Motor neuron (in vitro differentiated cells): Measurements from ENCODE around the gene GAL3ST3. TPM values are rescaled to one million over a fixed set of nuclear protein-coding genes. Genes with fewer than 3 reads are reported as not detected.
A peak's percentile ranks its signal among the peaks of the same experiment; 100 is the strongest.
"Not testable (repeated sequence)": the region's sequence is repeated elsewhere in the genome, so short reads cannot be mapped to it uniquely, and the experiment has no call there.

Experiments
- ATAC-seq, 8 experiments: fragments of 200-7000 bp; cut with Tn5 transposase; replicated peaks in 6 of 8; 2 replicates each; pipeline ENCODE4 v1.8.0; 2021; ENCODE audit warnings: mild to moderate bottlenecking in 8 of 8, moderate library complexity in 8 of 8
- H3K27ac ChIP-seq, 2 donors: fragments of 250-450 bp; sonication (Bioruptor Pico); 2 replicates each; pipeline ENCODE4 v1.9.0; 2021; ENCODE audit warnings: antibody characterized with exemption in 2 of 2, mild to moderate bottlenecking in 2 of 2, moderate library complexity in 1 of 2
- H3K4me1 ChIP-seq, 2 donors: fragments of 250-450 bp; sonication (Bioruptor Pico); replicated peaks in 1 of 2; 2 replicates each; pipeline ENCODE4 v1.6.1; 2021; ENCODE audit warnings: antibody characterized with exemption in 2 of 2, mild to moderate bottlenecking in 2 of 2, moderate library complexity in 1 of 2
- H3K4me3 ChIP-seq, 5 donors: fragments of 250-450 bp; sonication (Bioruptor Pico); 2 replicates each; pipeline ENCODE4 v1.9.0; 2021; ENCODE audit warnings: antibody characterized with exemption in 5 of 5, mild to moderate bottlenecking in 5 of 5, moderate library complexity in 4 of 5
- WGBS, 10 experiments: fragments of 450-650 bp; shearing (Covaris generic); methylation state at CpG; one replicate each; pipeline ENCODE4 v1.0.0; 2022; 5-methylcytosine and 5-hydroxymethylcytosine counted together
- in situ Hi-C, 9 experiments: fragments of 400-800 bp; cut with MboI; loops; one replicate each; pipeline ENCODE4 v1.15.0; 2021; ENCODE audit warnings: low sequenced_read_pairs in 9 of 9, low pct_unique_long_range_greater_than_20kb in 2 of 9; ENCODE audit not compliant: unreplicated experiment in 9 of 9
- total RNA-seq, 8 experiments: library from RNA; unstranded; fragments of 300-600 nt; gene quantifications; 2 replicates each; pipeline versions ENCODE4 v1.2.3 to v1.2.4, GENCODE V29; 2022

The GAL3ST3 gene
- total RNA-seq, 8 experiments from 2014 or later: 0.15 to 8.4 (median 4.7) TPM; not detected in 1

DNA sequence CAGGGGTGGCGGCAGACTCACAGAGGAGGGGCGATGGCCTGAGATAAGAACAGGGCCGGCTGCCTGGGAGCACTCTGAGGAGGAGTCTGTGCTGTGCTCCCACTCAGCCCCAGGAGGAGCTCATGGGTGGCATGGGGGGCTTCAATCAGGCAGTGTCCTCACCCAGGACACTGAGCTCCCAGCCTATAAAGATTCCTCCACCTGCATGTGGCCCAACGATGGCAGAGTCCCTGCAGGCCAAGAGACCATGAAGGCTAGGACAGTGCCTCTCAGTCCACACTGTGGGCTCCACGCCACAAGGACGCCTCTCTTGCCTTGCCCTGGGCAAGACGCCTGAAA, 35.2 kb downstream of the GAL3ST3 start:
- Histone ChIP-seq H3K4me3 (no peak overlapping the region), H3K27ac (no peak overlapping the region), H3K4me1 (peaks cover 0 to 4% of the 10 kb centered on the region in 2 donors)
- 10 to 61% (median 50%) methylated on average over 2 to 5 of the region's 7 CpGs; no CpG with 5 or more reads in 7 of the 10 experiments for WGBS, 10 experiments
- ATAC-seq: peak in 1 of 8 experiments; percentile 10
- in situ Hi-C loops: no loop called here

DNA sequence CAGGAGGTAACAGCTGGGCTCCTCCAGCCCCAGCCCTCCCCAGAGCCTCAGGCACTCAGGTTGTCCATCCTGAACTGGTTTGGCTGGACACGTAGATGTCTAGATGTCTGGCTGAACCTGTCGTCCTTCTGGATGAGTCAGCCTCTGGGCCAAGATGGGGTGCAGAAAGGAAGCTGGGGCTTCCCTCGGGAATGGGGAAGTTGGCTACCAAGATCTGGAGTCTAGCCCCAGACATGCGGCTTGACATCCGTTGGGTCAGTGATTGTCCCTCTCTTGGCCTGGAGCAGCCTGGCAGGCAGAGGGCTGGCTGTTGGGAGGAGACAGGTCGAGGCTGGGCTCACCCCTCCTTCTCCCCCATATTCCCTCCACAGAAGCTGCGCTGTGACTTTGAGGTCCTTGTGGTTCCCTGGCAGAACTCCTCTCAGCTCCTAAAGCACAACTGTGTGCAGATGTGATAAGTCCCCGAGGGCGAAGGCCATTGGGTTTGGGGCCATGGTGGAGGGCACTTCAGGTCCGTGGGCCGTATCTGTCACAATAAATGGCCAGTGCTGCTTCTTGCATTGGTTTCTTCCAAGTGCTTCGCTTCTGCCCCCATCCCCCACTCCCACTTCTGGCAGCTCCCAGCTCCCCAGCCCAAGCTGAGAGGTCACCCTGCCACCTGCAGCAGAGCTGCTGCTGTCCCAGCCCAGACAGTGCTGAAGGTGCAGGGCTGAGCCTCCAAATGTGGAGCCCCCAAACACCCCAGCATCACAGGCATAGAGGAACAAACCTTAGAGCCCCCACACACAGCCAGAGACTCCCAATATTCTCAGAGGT, 35.8 kb downstream of the GAL3ST3 start:
- Histone ChIP-seq H3K27ac (no peak overlapping the region), H3K4me3 (no peak overlapping the region), H3K4me1 (peaks cover 0 to 4% of the 10 kb centered on the region in 2 donors)
- in situ Hi-C loops: no loop called here
- WGBS, 10 experiments: 80% methylated on average over 1 of the region's 12 CpGs; no CpG with 5 or more reads in 8 of the 10 experiments
- no peak for ATAC-seq

DNA sequence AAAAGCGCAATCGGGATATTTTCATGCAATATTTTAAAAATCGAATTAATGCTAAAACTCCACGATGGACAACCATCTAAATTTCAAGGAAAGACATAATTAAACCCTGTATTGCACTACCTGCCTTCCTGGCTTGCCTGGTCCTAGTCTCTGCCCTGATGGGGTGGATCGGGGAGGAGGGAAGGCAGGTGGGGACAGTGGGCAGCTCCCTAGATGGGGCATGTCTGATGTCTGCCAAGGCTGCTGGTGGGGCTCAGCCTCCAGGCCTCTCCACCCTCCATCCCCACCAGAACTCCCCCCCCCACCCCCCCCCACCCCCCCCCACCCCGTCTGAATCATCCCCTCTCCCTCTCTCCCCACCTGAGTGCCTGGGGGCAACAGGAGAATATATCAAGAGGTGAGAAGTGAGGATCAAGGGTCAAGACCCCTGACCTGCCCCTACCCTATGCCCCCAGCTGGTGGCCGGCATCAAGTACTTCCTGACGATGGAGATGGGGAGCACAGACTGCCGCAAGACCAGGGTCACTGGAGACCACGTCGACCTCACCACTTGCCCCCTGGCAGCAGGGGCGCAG, 36.5 kb downstream of the GAL3ST3 start:
- 40 to 73% methylated on average over 1 to 3 of the region's 12 CpGs; no CpG with 5 or more reads in 8 of the 10 experiments for WGBS, 10 experiments
- peaks cover 0 to 4% of the 10 kb centered on the region in 2 donors for H3K4me1 ChIP-seq

DNA sequence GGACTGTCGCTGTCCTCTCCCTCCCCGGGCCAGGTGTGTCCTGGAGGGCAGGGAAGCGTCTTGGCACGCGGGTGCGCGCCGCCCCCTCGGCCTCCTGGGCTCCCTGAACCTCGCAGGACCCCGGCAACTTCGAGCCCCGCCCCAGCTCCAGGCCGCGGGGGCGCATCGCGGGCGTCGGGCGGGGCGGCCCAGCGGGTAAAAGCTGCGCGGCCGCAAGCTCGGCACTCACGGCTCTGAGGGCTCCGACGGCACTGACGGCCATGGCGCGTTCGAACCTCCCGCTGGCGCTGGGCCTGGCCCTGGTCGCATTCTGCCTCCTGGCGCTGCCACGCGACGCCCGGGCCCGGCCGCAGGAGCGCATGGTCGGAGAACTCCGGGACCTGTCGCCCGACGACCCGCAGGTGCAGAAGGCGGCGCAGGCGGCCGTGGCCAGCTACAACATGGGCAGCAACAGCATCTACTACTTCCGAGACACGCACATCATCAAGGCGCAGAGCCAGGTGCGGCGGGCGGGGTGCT, 37.1 kb downstream of the GAL3ST3 start, which contains the start of gene CST6:
TSS of gene CST6 (plus strand) at position 224 of the 519 bp plus-strand sequence. CDS start at position 261, 37 bp downstream.
- Histone ChIP-seq H3K4me1 (peaks cover 0 to 4% of the 10 kb centered on the region in 2 donors), H3K4me3 (no peak within 1 kb of the TSS), H3K27ac (no peak within 1 kb of the TSS)
- ATAC-seq: peak in 3 of 8 experiments; percentile 13 to 23 (median 19)
- in situ Hi-C loops: no loop called here
- 14 to 25% methylated on average over 4 to 12 of the region's 61 CpGs; no CpG with 5 or more reads in 8 of the 10 experiments for WGBS, 10 experiments

More for the DNA sequence above, 36.5 kb downstream of the GAL3ST3 start:
- H3K27ac ChIP-seq: no peak overlapping the region
- in situ Hi-C loops: no loop called here
- H3K4me3 ChIP-seq: no peak overlapping the region
- ATAC-seq: no peak

DNA sequence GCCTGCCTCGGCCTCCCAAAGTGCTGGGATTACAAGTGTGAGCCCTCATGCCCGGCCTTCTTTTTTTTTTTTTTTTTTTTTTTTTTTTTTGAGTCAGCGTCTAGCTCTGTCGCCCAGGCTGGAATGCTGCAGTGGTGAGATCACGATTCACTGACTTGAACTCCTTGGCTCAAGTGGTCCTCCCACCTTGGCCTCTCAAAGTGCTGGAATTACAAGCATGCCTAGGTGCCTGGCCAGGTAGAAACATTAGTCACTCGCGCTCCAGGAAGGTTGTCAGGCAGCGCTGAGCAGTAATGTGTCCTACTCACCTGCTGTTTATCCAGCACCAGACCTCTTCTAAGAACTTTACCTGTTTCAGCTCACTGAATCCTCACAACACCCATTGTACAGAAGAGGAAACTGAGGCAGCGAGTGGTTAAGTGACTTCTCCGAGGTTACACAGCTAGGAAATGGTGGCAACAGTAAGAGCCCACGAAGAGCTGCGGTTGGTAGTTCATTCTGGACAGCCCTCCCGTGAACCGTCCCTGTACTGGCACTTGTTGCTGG, 37.6 kb downstream of the GAL3ST3 start:
- ATAC-seq: no peak
- in situ Hi-C loops: no loop called here
- WGBS, 10 experiments: 20 to 67% (median 50%) methylated on average over 1 to 7 of the region's 14 CpGs; no CpG with 5 or more reads in 3 of the 10 experiments
- Histone ChIP-seq H3K27ac (no peak overlapping the region), H3K4me3 (no peak overlapping the region), H3K4me1 (peaks cover 0 to 4% of the 10 kb centered on the region in 2 donors)

DNA sequence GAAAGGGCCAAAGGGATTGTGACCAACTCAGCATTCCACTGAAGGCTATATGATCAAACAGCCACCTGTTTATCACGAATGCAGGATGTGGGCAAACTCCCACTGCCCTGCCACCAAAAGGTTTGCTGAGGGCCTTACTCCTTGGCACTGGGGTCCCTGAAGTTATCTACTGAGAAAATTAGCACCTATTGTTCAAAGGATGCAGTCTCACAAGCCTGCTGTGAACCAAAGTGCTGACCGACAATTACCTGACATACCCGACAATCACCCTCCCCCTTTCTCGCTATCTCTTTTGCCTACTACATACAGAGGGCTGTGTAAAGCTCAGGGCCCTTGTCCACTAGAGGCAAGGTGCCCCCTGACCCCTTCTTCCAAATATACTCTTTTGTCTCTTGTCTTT, 38.9 kb downstream of the GAL3ST3 start:
- H3K4me1 ChIP-seq, H3K27ac ChIP-seq, in situ Hi-C loops, ATAC-seq, H3K4me3 ChIP-seq: not testable (repeated sequence)
- WGBS, 10 experiments: 80 to 100% (median 100%) methylated on average over 1 to 3 of the region's 4 CpGs; no CpG with 5 or more reads in 7 of the 10 experiments

DNA sequence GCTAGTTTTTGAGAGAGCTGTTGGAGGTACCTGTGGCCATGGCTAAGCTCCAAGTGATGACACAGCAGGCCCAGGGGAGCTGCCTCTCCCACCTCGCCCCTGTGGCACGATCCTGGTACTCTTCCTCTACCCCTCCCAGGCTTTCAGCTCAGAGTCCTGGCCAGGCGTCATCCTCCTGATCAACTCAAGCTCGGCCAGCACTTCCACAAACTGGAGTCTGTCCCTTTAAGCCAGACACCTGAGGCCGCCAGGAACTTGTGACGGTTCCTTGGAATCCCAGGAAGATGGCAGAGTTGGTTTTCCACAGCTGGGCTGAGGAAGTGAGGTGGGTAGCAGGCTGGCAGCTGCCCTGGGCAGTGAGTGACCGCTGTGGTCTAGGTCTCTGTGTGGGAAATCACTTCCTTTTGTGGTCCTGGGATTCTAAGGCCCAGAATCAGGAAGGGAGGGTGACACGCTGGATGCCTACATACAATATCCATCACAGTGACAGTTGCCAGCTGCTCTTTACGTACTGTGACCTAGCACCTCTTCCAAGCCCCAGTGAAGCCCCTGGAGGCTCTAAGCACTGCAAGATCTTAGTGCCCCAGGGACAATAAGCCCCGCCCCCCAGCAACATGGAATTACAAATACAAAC, 40.4 kb downstream of the GAL3ST3 start:
- Histone ChIP-seq H3K4me1 (peaks cover 0 to 4% of the 10 kb centered on the region in 2 donors), H3K4me3 (no peak overlapping the region), H3K27ac (peak overlapping the region in 1 of 2 donors; percentile 35)
- WGBS, 10 experiments: 0 to 60% (median 26%) methylated on average over 1 to 6 of the region's 10 CpGs; no CpG with 5 or more reads in 2 of the 10 experiments
- in situ Hi-C loops: no loop called here
- peak in 7 of 8 experiments; percentile 35 to 86 (median 50) for ATAC-seq

DNA sequence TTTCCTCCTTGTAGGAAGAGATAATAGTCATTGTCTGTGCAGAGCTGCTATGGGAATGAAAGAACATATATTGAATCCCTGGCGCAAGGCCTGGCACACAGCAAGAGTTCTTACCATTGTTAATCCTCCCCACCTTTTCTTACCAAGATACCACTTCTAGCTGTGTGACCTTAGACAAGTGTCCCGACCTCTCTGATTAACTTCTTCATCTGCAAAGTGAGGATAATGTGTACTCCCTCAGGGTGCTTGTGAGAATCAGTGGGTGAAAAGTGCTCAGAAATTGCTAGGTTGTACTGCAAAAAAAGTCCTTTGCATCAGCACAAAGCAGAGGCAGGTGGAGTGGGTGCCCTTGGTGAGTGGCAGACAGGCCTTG, 40.9 kb downstream of the GAL3ST3 start:
- H3K4me3 ChIP-seq: no peak overlapping the region
- H3K27ac ChIP-seq: peak overlapping the region in 1 of 2 donors; percentile 35
- in situ Hi-C loops: no loop called here
- 86 to 100% (median 100%) methylated on average over 1 to 2 of the region's 2 CpGs; no CpG with 5 or more reads in 6 of the 10 experiments for WGBS, 10 experiments
- peaks cover 3 to 8% of the 10 kb centered on the region in 2 donors for H3K4me1 ChIP-seq
- ATAC-seq: no peak

DNA sequence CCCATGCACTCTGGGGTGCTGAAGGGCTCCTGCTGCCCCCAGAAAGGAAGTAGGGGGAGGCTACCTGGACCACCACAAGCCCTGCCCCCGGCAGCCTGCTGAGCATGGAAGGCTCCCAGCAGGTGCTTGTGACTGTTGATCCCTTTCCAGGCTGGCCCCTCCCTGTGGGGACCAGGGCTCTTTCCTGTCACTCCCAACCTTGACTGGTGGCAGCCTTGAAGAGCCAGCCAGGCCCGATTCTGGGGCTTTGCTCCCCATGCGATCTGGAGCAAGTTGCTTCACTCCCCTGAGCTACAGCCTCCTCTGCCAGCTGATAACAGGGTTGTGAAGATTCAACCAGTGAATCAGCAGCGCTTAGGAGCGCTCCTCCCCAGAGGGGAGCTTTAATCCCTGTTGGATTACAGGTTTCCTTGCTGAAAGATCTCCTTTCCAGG, 41.7 kb downstream of the GAL3ST3 start:
- no peak for ATAC-seq
- 0 to 100% (median 77%) methylated on average over 1 to 3 of the region's 5 CpGs; no CpG with 5 or more reads in 6 of the 10 experiments for WGBS, 10 experiments
- Histone ChIP-seq H3K4me1 (peaks cover 5 to 9% of the 10 kb centered on the region in 2 donors), H3K4me3 (no peak overlapping the region), H3K27ac (no peak overlapping the region)
- in situ Hi-C loops: no loop called here

DNA sequence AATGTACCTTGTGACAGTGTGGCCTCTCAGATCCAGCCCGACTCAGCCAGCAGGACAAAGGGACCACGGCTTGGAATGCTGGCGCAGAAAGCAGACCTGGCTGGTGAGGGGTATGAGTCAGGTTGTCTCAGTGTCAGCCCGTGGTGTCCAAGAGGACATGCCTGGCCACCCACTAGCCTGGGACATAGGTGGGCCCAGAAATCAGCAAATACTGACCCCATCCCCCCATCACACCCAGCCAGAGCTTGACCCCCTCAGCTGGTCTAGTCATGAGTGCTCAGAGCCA, 42.1 kb downstream of the GAL3ST3 start:
- no peak for ATAC-seq
- Histone ChIP-seq H3K4me1 (peaks cover 5 to 9% of the 10 kb centered on the region in 2 donors), H3K4me3 (no peak overlapping the region), H3K27ac (no peak overlapping the region)
- WGBS, 10 experiments: 40% methylated on average over 1 of the region's 4 CpGs; no CpG with 5 or more reads in 9 of the 10 experiments
- in situ Hi-C loops: no loop called here

DNA sequence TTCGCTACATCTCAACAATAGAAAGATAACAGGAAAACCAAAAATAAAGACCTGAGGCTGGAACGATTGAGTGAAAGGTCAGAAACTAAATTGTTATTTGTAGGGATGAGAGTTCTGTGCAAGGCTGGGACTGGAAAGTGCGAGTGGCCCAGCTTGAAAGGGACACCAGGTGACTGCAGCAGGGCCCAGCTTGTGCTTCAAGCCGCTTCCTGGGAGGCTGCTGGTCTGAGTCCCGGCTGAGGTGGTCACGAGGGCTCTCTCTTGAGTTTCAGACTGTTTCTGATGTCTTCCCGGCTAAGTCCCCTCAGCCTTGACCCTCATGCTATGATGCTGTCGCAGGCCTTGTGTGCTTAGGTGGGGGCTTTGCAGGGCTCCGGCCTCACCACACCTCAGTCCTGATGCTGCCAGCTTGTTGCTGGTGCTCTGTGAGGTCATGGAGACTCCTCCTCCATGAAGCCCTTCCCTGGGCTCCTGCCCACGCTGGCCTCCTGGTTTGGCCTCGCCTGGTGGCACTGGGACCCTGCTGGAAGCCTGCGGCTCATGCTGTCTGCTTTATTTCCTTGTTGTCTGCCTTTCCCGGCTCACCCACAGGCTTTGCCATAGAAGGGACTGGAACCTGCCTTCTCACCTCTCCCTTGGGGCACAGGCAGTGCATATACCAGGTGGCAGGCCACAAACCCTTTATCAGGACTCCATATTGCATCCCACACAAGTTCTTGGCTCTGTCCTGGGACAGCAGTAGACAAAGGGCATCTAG, 42.6 kb downstream of the GAL3ST3 start:
- in situ Hi-C loops: no loop called here
- peaks cover 5 to 9% of the 10 kb centered on the region in 2 donors for H3K4me1 ChIP-seq
- 76 to 100% (median 87%) methylated on average over 1 to 10 of the region's 13 CpGs; no CpG with 5 or more reads in 1 of the 10 experiments for WGBS, 10 experiments
- H3K27ac ChIP-seq: no peak overlapping the region
- no peak for ATAC-seq
- no peak overlapping the region for H3K4me3 ChIP-seq

DNA sequence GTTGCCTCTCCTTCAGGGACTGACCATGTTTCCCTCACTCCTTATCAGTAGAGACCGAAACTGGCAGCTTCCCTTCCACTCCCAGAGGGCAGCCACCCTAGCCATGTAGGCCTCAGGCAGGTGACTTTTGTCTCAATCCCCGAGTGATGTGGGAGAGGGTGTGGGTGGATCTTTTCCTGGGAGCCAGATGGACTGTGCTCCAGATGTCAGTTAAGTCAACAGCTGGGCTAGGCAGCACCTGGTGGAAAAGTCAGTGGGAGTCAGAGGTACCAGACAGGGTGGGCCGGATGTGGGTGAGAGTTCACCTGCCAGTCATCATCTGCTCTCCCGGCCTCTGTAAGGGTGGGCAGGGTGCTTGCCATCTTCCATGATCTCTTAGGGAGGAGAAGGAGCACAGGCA, 44.8 kb downstream of the GAL3ST3 start:
- no peak for ATAC-seq
- in situ Hi-C loops: no loop called here
- no peak overlapping the region for H3K4me3 ChIP-seq
- no peak overlapping the region for H3K27ac ChIP-seq
- peaks cover 8 to 14% of the 10 kb centered on the region in 2 donors for H3K4me1 ChIP-seq
- 80 to 97% (median 90%) methylated on average over 1 to 4 of the region's 4 CpGs; no CpG with 5 or more reads in 7 of the 10 experiments for WGBS, 10 experiments
